GM23338 (cell line): ENCODE data around the gene SLC6A15.

Experiments used
- CREB1 ChIP-seq: fragments of 250-450 bp; sonication (Bioruptor Pico); IDR thresholded peaks from 2 replicates; pipeline ENCODE4 v1.5.0; 2020; ENCODE audit warnings: low read depth, mild to moderate bottlenecking, moderate library complexity
- CTCF ChIP-seq, 2 experiments: fragments of 200-600 bp in 1 of 2; sonication (generic) in 1 of 2; conservative IDR thresholded peaks; 2 replicates each; pipeline versions ENCODE4 v1.5.1 to v1.6.1; 2016 to 2017; ENCODE audit warnings: antibody characterized with exemption in 2 of 2, low read depth in 2 of 2, mild to moderate bottlenecking in 2 of 2, moderate library complexity in 1 of 2
- ETS1 ChIP-seq: IDR thresholded peaks from 2 replicates; pipeline ENCODE4 v1.6.1; 2016; ENCODE audit warnings: antibody characterized with exemption
- EZH2 ChIP-seq: fragments of 200-600 bp; sonication (generic); IDR thresholded peaks from one replicate; pipeline ENCODE4 v1.8.0; 2017; ENCODE audit warnings: antibody characterized with exemption, mild to moderate bottlenecking, low read depth; ENCODE audit not compliant: unreplicated experiment
- EZH2phosphoT487 ChIP-seq: fragments of 200-600 bp; sonication (generic); IDR thresholded peaks from one replicate; pipeline ENCODE4 v1.8.1; 2018; ENCODE audit warnings: antibody characterized with exemption; ENCODE audit not compliant: unreplicated experiment
- JUNB ChIP-seq: IDR thresholded peaks from one replicate; pipeline ENCODE4 v1.6.1; 2016; ENCODE audit warnings: antibody characterized with exemption; ENCODE audit not compliant: unreplicated experiment
- NANOG ChIP-seq: IDR thresholded peaks from 2 replicates; pipeline ENCODE4 v1.6.1; 2016; ENCODE audit warnings: antibody characterized with exemption, borderline replicate concordance
- POLR2AphosphoS5 ChIP-seq: IDR thresholded peaks from 2 replicates; pipeline ENCODE4 v1.6.1; 2016; ENCODE audit warnings: antibody characterized with exemption, low read depth
- REST ChIP-seq: IDR thresholded peaks from one replicate; pipeline ENCODE4 v1.6.1; 2018; ENCODE audit warnings: antibody characterized with exemption; ENCODE audit not compliant: unreplicated experiment
- STAT1 ChIP-seq: IDR thresholded peaks from one replicate; pipeline ENCODE4 v1.6.1; 2016; ENCODE audit warnings: antibody characterized with exemption; ENCODE audit not compliant: unreplicated experiment
- ZNF114 ChIP-seq: fragments of 250-450 bp; sonication (Bioruptor Pico); IDR thresholded peaks from 2 replicates; pipeline ENCODE4 v1.5.0; 2020; ENCODE audit warnings: mild to moderate bottlenecking, moderate library complexity
- ZNF331 ChIP-seq: fragments of 250-450 bp; sonication (Bioruptor Pico); IDR thresholded peaks from 2 replicates; pipeline ENCODE4 v1.5.0; 2020; ENCODE audit warnings: low read depth, mild to moderate bottlenecking, moderate library complexity
- ZNF462 ChIP-seq: fragments of 250-450 bp; sonication (Bioruptor Pico); IDR thresholded peaks from 2 replicates; pipeline ENCODE4 v1.5.0; 2020; ENCODE audit warnings: mild to moderate bottlenecking, moderate library complexity

GRCh38 chr12:84954415-84954814 is 41.8 kb upstream of the SLC6A15 start:
- TF ChIP-seq CREB1 (CRISPR knock-in tag) = no peak
- TF ChIP-seq EZH2 = no peak
- no peak for TF ChIP-seq CTCF (conservative IDR thresholded peaks at IDR 0.05; ENCODE audit: low read depth in 2 of 2)
- TF ChIP-seq REST = no peak
- TF ChIP-seq POLR2AphosphoS5 = no peak
- TF ChIP-seq JUNB = no peak
- TF ChIP-seq ETS1 = no peak
- TF ChIP-seq ZNF331 = no peak
- no peak for TF ChIP-seq NANOG
- TF ChIP-seq STAT1 = no peak
- no peak for TF ChIP-seq EZH2phosphoT487
- TF ChIP-seq ZNF114 = no peak
- TF ChIP-seq ZNF462 = no peak
